ENCODE measurements around the gene PES1.
"Not testable (repeated sequence)": the region's sequence is repeated elsewhere in the genome, so short reads cannot be mapped to it uniquely, and the experiment has no call there.

Gene PES1

DNA sequence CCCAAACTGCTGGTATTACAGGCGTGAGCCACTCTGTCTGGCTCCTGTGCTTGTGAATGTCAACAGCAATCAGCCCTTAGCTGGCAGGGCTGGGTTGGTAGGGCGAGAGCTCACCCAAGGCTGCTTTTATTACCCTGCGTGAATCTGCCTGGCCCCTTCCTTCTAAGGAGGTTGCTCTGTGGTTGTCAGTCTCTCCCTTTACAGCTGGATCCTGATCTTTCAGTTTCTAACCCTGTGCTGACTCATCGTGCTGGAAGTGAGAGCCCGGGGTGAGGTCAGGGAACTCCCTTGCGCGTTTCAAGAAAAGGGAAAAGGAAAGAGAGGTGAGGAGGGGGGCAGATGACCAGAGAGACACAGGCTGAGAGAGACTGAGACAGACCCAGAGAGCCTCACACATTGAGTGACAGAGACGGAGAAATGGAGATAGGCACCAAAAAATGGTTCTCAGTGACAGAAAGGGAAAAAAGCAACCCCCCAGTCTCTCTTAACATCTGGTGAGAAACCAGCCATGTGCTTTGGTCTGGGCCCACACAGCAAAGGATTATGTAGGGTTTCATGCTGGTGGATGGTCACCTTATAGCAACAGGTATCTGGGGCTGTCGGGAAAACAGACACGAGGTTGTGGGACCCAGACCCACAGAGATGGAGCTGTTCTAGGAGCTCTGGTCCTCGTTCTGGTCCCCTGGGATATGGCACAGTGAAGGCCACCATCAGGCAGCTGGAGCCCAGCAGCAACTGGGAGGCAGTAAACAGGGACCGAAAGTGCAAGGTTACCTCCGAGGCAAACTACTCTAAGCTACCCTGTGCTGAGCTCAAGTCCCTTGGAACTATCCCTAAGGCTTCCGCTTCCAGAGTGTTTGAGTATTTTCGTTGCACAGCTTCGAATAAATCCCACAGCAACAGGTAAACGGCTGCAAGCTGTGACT lies 17.8 kb upstream of the PES1 start:
- DNase-seq (ENCODE audit: low spot score): peak; percentile 90

DNA sequence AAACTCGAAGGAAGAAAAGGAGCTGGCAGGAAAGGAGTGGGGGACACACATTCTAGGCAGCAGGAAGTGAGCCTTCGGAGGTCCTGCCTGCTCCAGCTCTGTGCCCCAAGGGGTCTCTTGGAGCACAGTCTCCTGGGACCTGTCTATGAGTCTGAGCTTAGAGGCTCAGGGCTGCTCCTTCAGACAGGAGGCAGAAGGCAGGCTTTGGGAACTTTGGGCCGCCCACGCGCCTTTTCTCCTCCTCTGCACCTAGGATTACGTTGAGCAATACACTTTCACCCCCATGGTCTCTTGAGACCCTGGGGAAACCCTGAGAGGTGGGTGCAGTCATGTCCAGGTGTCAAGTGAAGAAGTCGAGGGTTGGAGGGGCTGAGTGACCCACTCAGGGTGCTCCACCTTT lies 16.2 kb upstream of the PES1 start:
- no peak for DNase-seq (ENCODE audit: low spot score)

- no peak for DNase-seq (ENCODE audit: low spot score)
These were observed 15.7 kb upstream of the PES1 start for GRCh38 chr22:30607300-30607930.

DNA sequence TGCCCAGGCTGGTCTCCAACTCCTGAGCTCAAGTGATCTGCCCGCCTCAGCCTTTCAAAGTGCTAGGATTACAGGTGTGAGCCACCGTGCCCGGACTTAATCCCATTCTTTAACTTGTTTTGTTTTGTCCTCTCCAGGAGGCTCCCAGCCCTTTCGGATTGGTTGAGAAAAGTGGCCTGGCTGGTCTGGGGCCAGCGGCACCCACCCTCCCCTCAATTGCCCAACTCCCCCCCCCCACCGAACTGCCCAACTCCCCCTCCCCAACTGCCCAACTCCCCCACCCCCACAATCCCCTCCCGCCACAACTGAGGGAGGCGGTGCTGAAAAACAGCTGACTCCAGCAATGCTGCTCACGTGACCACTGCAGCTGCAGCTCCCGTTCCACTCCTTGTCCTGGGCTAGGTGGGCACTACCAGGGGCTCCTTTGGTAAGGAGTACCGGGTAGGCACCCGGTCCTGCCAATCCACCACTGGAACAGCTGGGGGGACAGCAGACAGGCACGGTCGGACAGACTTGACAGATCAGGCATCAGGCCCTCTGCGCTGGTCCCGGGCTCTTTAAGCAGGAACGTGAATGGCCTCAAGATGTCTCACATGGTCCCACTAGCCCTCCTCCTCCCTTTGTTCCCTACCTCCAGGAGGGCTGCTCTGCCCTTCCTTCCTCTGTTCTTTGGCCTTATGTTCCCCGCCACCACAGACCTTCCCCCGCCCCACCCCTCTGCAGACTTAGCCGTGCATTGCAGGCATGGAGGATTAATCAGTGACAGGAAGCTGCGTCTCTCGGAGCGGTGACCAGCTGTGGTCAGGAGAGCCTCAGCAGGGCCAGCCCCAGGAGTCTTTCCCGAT lies 15.0 kb upstream of the PES1 start, which contains the start of gene TCN2:
TSS of gene TCN2 (plus strand) at position 720 of the 845 bp plus-strand sequence. CDS start 158 bp downstream, outside the sequence.
- DNase-seq (ENCODE audit: low spot score): peak; percentile 81

DNA sequence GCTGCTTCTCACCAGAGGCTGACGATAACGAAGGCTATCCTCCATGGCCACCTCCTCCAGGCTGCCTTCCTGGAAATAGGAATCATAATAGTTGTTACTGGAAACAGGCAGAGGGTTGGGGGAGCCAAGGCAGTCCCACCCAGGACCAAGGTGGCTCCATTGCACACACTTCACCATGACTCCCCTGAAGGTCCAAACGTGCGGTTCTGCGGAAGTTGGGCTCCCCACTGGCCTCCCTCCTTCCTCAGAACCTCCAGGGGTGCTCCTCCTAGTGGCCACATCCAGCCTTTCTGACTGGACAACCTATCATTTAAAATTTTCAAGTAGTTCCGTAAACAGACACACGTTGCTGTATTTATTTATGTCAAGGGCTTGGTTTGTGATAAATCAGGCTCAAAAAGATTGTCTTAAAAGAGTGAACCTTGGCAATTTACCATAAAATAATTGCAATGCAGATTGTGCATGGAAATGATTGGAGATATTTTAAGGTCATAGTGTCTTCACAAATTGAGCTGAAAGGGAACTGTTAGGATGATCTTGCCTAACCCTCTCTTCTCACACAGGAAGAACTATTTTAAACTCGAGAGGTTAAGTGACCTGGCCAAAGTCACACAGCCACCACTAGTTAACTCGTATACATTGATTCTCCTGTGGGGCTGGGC lies 13.9 kb upstream of the PES1 start:
- DNase-seq (ENCODE audit: low spot score): peak; percentile 79

DNA sequence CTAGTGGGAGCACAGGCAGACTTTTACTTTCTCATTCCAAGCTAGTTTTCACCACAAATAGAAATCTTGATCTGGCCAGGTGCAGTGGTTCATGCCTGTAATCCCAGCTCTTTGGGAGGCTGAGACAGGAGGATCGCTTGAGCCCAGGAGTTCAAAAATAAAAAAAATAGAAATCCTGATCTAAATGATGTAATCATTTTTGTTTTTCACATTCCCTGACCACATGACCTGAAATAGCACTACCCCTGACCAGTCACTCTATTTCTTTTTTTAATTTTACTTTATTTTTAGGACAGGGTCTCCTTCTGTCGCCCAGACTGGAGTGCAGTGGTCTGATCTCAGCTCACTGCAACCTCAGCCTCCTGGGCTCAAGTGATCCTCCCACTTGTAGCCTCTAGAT lies 13.0 kb upstream of the PES1 start:
- DNase-seq (ENCODE audit: low spot score): no peak

- no peak for DNase-seq (ENCODE audit: low spot score)
These were observed 12.1 kb upstream of the PES1 start for GRCh38 chr22:30603801-30604200.

GRCh38 chr22:30602049-30602448 lies 10.3 kb upstream of the PES1 start:
- no peak for DNase-seq (ENCODE audit: low spot score)

DNA sequence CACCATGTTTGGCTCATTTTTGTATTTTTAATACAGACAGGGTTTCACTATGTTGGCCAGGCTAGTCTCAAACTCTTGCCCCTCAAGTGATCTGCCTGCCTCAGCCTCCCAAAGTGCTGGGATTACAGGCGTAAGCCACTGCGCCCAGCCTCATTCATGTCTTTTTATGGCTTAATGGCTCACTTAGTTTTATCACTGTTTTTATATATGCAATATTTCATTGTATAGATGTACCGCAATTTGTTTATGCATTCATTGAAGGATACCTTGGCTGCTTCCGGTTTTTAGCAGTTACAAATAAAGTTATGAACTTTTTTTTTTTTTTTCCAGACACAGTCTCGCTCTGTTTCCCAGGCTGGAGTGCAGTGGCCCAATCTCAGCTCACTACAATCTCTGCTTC lies 9.8 kb upstream of the PES1 start:
- DNase-seq (ENCODE audit: low spot score): no peak

- DNase-seq (ENCODE audit: low spot score): no peak
These were observed 9.2 kb upstream of the PES1 start for GRCh38 chr22:30600921-30601320.

GRCh38 chr22:30598986-30599385 lies 7.3 kb upstream of the PES1 start:
- no peak for DNase-seq (ENCODE audit: low spot score)

GRCh38 chr22:30596886-30597285 lies 5.2 kb upstream of the PES1 start:
- DNase-seq (ENCODE audit: low spot score): no peak

GRCh38 chr22:30596199-30596598 lies 4.5 kb upstream of the PES1 start:
- DNase-seq (ENCODE audit: low spot score): no peak

DNA sequence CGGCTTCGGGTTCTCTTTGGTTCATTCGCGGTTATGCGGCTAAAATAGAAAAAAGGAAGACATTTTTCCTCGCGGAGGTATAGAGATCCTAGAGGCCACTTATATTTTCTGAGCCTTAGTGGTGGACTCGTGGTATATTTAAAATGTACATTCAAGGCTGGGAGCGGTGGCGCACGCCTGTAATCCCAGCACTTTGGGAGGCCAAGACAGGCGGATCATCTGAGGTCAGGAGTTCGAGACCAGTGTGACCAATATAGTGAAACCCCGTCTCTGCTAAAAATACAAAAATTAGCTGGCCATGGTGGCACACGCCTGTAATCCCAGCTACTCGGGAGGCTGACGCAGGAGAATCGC lies 627 bp upstream of the PES1 start:
- not testable (repeated sequence) for DNase-seq (ENCODE audit: low spot score)

- DNase-seq (ENCODE audit: low spot score): peak; percentile 33
These were observed 521 bp downstream of the PES1 start for GRCh38 chr22:30591191-30591587.

DNA sequence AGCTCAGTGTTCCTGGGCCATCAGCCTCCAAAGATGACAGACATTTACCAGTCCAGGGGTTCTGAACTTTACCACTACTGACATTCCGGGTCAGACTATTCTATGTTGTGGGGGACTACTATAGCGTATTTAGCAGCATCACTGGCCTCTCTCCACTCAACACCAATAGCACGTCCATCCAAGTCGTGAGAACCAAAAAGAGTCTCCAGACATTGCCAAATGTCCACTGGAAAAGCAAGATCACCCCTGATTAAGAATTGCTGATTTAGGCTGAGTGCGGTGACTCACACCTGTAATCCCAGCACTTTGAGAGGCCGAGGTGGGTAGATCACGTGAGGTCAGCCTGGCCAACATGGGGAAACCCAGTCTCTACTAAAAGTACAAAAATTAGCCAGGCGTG lies 5.3 kb downstream of the PES1 start:
- no peak for DNase-seq (ENCODE audit: low spot score)

DNA sequence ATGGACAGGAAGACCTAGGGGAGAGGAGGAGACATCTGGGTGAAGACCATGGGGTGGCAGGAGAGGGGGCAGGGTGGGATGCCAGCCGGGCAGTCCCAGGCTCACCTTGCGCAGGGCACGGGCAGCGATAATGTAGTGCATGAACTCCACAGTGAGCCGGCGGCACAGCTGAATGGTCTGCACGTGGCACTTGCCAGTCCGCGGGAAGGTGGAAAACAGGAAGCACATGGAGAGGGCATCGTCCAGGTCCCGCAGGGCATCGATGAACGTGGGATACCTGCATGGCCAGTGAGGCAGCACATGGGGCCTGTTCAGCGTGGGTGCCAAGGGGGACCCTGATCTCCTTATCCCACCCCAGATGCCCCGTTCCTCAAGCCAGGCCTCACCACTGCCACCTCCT lies 7.3 kb downstream of the PES1 start:
- no peak for DNase-seq (ENCODE audit: low spot score)

DNA sequence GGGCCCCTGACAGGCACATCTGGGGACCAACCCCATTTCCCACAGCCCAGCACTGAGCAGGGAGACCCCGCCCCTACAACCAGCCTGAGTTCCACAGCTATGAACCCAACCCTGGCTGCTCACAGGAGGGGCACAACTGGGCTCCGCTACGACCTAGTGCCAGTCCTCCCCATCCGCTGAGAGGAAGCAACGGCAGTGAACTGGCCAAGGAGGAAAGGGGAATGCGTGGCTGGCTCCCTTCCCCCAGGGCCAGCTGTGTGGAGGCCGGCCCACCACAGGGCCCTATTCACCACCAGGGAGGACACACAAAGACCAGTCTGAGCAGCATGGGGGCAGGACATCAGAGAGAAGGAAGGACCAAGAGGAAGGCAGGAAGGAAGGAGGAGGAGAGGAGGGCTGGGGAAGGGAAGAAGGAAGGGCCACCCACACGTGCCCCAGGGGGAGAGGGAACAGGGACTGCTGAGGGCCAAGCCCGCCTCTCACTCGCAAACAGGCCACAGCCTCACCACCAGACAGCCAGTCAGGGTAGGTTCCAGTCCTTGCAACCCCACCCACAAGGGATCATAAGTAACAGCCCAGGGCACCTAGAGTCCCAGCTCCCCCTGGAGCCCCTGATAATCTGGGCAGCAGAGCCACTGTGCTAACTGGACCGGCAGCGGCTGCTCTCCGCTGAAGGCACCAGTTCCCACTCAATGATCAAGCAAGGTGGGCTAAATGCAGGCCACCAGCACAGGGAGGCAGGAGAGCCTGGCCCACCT lies 8.7 kb downstream of the PES1 start:
- no peak for DNase-seq (ENCODE audit: low spot score)

DNA sequence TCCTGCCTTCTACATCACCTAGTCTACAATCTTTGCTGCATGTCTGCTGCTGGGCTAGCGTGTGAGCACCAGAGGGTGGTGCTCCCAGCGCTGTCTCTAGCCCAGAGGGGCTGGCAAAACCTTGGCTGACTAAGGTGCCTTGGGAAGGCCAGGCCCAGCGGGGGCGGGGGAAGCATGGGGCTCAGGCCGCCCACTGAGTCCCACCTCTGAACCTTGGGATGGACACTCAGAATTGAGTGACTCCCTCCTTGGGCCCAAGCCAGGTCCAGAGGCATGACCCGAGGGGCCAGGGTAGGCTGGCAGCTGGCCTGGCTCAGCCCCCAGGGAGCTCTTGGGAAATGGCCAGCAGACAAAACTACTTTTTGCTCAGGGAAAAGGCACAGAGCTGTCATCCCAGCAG lies 9.7 kb downstream of the PES1 start:
- no peak for DNase-seq (ENCODE audit: low spot score)

- DNase-seq (ENCODE audit: low spot score): no peak
These were observed 10.8 kb downstream of the PES1 start for GRCh38 chr22:30580896-30581295.

DNA sequence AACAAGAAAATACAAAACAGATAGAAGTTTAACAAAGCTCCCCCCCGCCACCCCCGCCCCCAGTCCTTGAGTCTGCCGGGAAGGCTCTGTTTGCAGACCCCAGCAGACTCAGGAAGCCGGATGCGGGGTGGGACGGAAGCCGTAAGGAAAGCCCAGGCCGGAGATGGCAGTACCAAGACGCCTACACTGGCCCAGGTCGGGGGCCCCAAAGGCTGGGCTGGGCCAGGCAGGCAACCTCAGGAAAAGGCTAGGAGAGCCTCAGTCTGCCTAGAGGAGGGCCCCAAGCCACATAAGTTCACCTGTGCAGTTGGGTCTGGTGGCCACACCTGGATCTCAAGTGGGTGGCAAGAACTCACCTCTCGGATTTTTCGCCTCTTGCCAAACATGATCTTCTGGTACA lies 13.2 kb downstream of the PES1 start:
- no peak for DNase-seq (ENCODE audit: low spot score)

All from GM03348 (cell line).